Esophagus muscularis mucosa (tissue), 4 donors: ENCODE data around the gene TXNDC5.

Experiments used
- CTCF ChIP-seq, 3 experiments: fragments of 200-600 bp in 2 of 3; fragments of 450-650 bp in 1 of 3; sonication (generic) in 2 of 3; IDR thresholded peaks; one replicate each; pipeline ENCODE4 v1.5.1; 2017 to 2019; ENCODE audit warnings: antibody characterized with exemption in 3 of 3, mild to moderate bottlenecking in 2 of 3, moderate library complexity in 1 of 3
- EP300 ChIP-seq: sonication (generic); formaldehyde crosslinking; IDR thresholded peaks from one replicate; pipeline ENCODE4 v1.6.1; 2017; ENCODE audit warnings: antibody characterized with exemption
- POLR2A ChIP-seq: fragments of 450-650 bp; IDR thresholded peaks from one replicate; pipeline ENCODE4 v1.6.1; 2017; ENCODE audit warnings: antibody characterized with exemption, moderate library complexity, mild to moderate bottlenecking, low read depth
- POLR2AphosphoS5 ChIP-seq, 2 donors: sonication (generic); formaldehyde crosslinking; IDR thresholded peaks; one replicate each; pipeline ENCODE4 v1.6.1; 2017; ENCODE audit warnings: antibody characterized with exemption in 2 of 2

- TF ChIP-seq POLR2A (no peak), POLR2AphosphoS5 (IDR thresholded peaks at IDR 0.05) (no peak), CTCF (IDR thresholded peaks at IDR 0.05) (no peak), EP300 (no peak)
These were observed 44.8 kb downstream of the TXNDC5 start for GRCh38 chr6:7865781-7866180.
